GM06990 (cell line): ENCODE results near the gene MED27.

Source experiments
- DNase-seq: peaks from one replicate; pipeline ENCODE4 v3.0.0-alpha.2; 2011; ENCODE audit not compliant: insufficient read length; ENCODE audit errors: extremely low read depth
- H3K27me3 ChIP-seq: replicated peaks from 2 replicates; pipeline ENCODE4 v1.6.0; 2011; ENCODE audit warnings: low read length; ENCODE audit not compliant: control insufficient read depth, insufficient read depth
- H3K36me3 ChIP-seq: 2 replicates; pipeline ENCODE4 v1.5.1; 2011; ENCODE audit warnings: low read length; ENCODE audit not compliant: control insufficient read depth, insufficient read depth
- H3K4me3 ChIP-seq: replicated peaks from 2 replicates; pipeline ENCODE4 v1.5.1; 2011; ENCODE audit warnings: low read depth, mild to moderate bottlenecking, control low read depth, low read length
- CTCF ChIP-seq: IDR thresholded peaks from 2 replicates; pipeline ENCODE4 v1.5.1; 2011; ENCODE audit warnings: low read length, control low read depth, mild to moderate bottlenecking, inconsistent platforms; ENCODE audit not compliant: insufficient read depth, poor library complexity, severe bottlenecking

MED27 gene

GRCh38 chr9:132108728-132109127 lies 29.1 kb upstream of the MED27 start:
- H3K4me3 ChIP-seq = no peak overlapping the region
- no peak for DNase-seq
- no peak for TF ChIP-seq CTCF
- H3K27me3 ChIP-seq = no peaks in the 10 kb centered on the region; the same call in none of the 2 replicates
- no peaks in the 10 kb centered on the region for H3K36me3 ChIP-seq

- H3K27me3 ChIP-seq = no peaks in the 10 kb centered on the region; the same call in none of the 2 replicates
- H3K4me3 ChIP-seq = no peak overlapping the region
- TF ChIP-seq CTCF = no peak
- no peaks in the 10 kb centered on the region for H3K36me3 ChIP-seq
- no peak for DNase-seq
Observed at GRCh38 chr9:132099741-132100407, 20.2 kb upstream of the MED27 start.

- DNase-seq = no peak
- H3K36me3 ChIP-seq = no peaks in the 10 kb centered on the region
- no peak overlapping the region for H3K4me3 ChIP-seq
- TF ChIP-seq CTCF = no peak
- no peaks in the 10 kb centered on the region; the same call in 1 of the 2 replicates for H3K27me3 ChIP-seq
Observed at GRCh38 chr9:132099167-132099566, 19.5 kb upstream of the MED27 start.

- Histone ChIP-seq H3K4me3 (no peak overlapping the region), H3K27me3 (no peaks in the 10 kb centered on the region), H3K36me3 (no peaks in the 10 kb centered on the region)
- DNase-seq = no peak
- no peak for TF ChIP-seq CTCF
Observed at GRCh38 chr9:132094314-132094791, 14.7 kb upstream of the MED27 start.

- H3K4me3 ChIP-seq = no peak overlapping the region
- no peaks in the 10 kb centered on the region for H3K36me3 ChIP-seq
- TF ChIP-seq CTCF = no peak
- no peaks in the 10 kb centered on the region for H3K27me3 ChIP-seq
- no peak for DNase-seq
Observed at GRCh38 chr9:132090771-132091170, 11.1 kb upstream of the MED27 start.

GRCh38 chr9:132087438-132088030 lies 7.9 kb upstream of the MED27 start:
- no peaks in the 10 kb centered on the region for H3K27me3 ChIP-seq
- H3K4me3 ChIP-seq = no peak overlapping the region
- no peak for DNase-seq
- TF ChIP-seq CTCF = no peak
- H3K36me3 ChIP-seq = no peaks in the 10 kb centered on the region
